HG02973 (cell line): ENCODE measurements around the gene SOX8.

Experiments
- ATAC-seq: cut with Tn5 transposase; IDR thresholded peaks from one replicate; pipeline ENCODE4 v1.9.1; 2021; ENCODE audit warnings: moderate library complexity; ENCODE audit not compliant: unreplicated experiment

SOX8 gene

GRCh38 chr16:1003391-1004347 is 22.1 kb downstream of the SOX8 start:
- no peak for ATAC-seq

GRCh38 chr16:1005286-1005685 is 23.7 kb downstream of the SOX8 start:
- ATAC-seq, result no peak

GRCh38 chr16:1006781-1007180 is 25.2 kb downstream of the SOX8 start:
- ATAC-seq, result no peak

GRCh38 chr16:1007284-1007850 is 25.8 kb downstream of the SOX8 start:
- ATAC-seq, result no peak

GRCh38 chr16:1008085-1008484 is 26.5 kb downstream of the SOX8 start:
- no peak for ATAC-seq

- ATAC-seq, result no peak
Measured at GRCh38 chr16:1009358-1010150, 28.0 kb downstream of the SOX8 start.

- no peak for ATAC-seq
Measured at GRCh38 chr16:1010251-1010650, 28.7 kb downstream of the SOX8 start.

GRCh38 chr16:1010815-1011214 is 29.2 kb downstream of the SOX8 start:
- ATAC-seq, result no peak

- ATAC-seq, result no peak
Measured at GRCh38 chr16:1011316-1012082, 29.9 kb downstream of the SOX8 start.

GRCh38 chr16:1012135-1012534 is 30.6 kb downstream of the SOX8 start:
- no peak for ATAC-seq

- no peak for ATAC-seq
Measured at GRCh38 chr16:1012722-1013592, 31.4 kb downstream of the SOX8 start.

GRCh38 chr16:1013593-1013900 is 32.0 kb downstream of the SOX8 start:
- no peak for ATAC-seq

- ATAC-seq, result no peak
Measured at GRCh38 chr16:1014221-1014620, 32.7 kb downstream of the SOX8 start.

GRCh38 chr16:1014771-1015495 is 33.4 kb downstream of the SOX8 start:
- no peak for ATAC-seq

- ATAC-seq, result no peak
Measured at GRCh38 chr16:1018447-1019198, 37.1 kb downstream of the SOX8 start.

GRCh38 chr16:1019231-1020090 is 37.9 kb downstream of the SOX8 start:
- ATAC-seq, result no peak

- no peak for ATAC-seq
Measured at GRCh38 chr16:1020091-1020399, 38.5 kb downstream of the SOX8 start.

GRCh38 chr16:1020591-1020990 is 39.0 kb downstream of the SOX8 start:
- ATAC-seq, result no peak
